PC-9 (cell line): ENCODE results near the gene CNTN1. TPM values are rescaled to one million over a fixed set of nuclear protein-coding genes. Genes with fewer than 3 reads are reported as not detected.

Experiments
- BruUV-seq: library from RNA; stranded (reverse); fragments of 400-500 nt; replicated peaks from 2 replicates; lab custom pipeline; 2021; lab: Mats Ljungman, UMichigan
- CTCF ChIA-PET: fragments of 300-600 bp; sonication (Branson Sonifier 250); formaldehyde crosslinking; loops from one replicate; lab custom pipeline; 2022; ENCODE audit warnings: antibody characterized with exemption; lab: Charles Lee
- POLR2A ChIA-PET: fragments of 300-600 bp; sonication (Branson Sonifier 250); formaldehyde crosslinking; loops from one replicate; lab custom pipeline; 2022; ENCODE audit warnings: antibody characterized with exemption; ENCODE audit not compliant: unreplicated experiment; lab: Charles Lee
- DNase-seq, 2 experiments: peaks; one replicate each; pipeline versions ENCODE4 v3.0.0 to v3.0.0-alpha.2; 2015 to 2022; ENCODE audit warnings: mixed read lengths in 1 of 2
- H2AFZ ChIP-seq: fragments of 200-600 bp; sonication (generic); 2 replicates; pipeline ENCODE4 v1.8.1; 2017; ENCODE audit warnings: antibody characterized with exemption
- H3F3A ChIP-seq: fragments of 200-600 bp; sonication (generic); 2 replicates; pipeline ENCODE4 v1.8.1; 2017; ENCODE audit warnings: antibody characterized with exemption, mild to moderate bottlenecking, low read depth; ENCODE audit not compliant: insufficient read depth
- H3K27ac ChIP-seq: fragments of 200-600 bp; sonication (generic); 2 replicates; pipeline ENCODE4 v1.6.1; 2016; ENCODE audit warnings: mixed run types
- H3K27me3 ChIP-seq: fragments of 200-600 bp; sonication (generic); 2 replicates; pipeline ENCODE4 v1.6.1; 2016; ENCODE audit warnings: low read depth, mixed run types; ENCODE audit not compliant: insufficient read depth
- H3K36me3 ChIP-seq: fragments of 200-600 bp; sonication (generic); 2 replicates; pipeline ENCODE4 v1.6.1; 2016; ENCODE audit warnings: low read depth, mixed run types
- H3K4me1 ChIP-seq: fragments of 200-600 bp; sonication (generic); replicated peaks from 2 replicates; pipeline ENCODE4 v1.6.1; 2016; ENCODE audit warnings: mixed run types; ENCODE audit not compliant: insufficient read depth
- H3K4me2 ChIP-seq: fragments of 200-600 bp; sonication (generic); 2 replicates; pipeline ENCODE4 v1.6.1; 2017; ENCODE audit warnings: mixed run types
- H3K4me3 ChIP-seq: fragments of 200-600 bp; sonication (generic); 2 replicates; pipeline ENCODE4 v1.6.1; 2016; ENCODE audit warnings: mixed run types
- H3K79me2 ChIP-seq: fragments of 200-600 bp; sonication (generic); 2 replicates; pipeline ENCODE4 v1.6.1; 2017; ENCODE audit warnings: low read depth, mixed run types
- H3K9me2 ChIP-seq: fragments of 200-600 bp; sonication (generic); 2 replicates; pipeline ENCODE4 v1.8.1; 2017; ENCODE audit warnings: mild to moderate bottlenecking; ENCODE audit not compliant: insufficient read depth
- H3K9me3 ChIP-seq: fragments of 200-600 bp; sonication (generic); 2 replicates; pipeline ENCODE4 v1.8.1; 2016; ENCODE audit warnings: low read depth; ENCODE audit not compliant: insufficient read depth
- H4K20me1 ChIP-seq: fragments of 200-600 bp; sonication (generic); 2 replicates; pipeline ENCODE4 v1.8.1; 2017; ENCODE audit not compliant: insufficient read depth
- EZH2 ChIP-seq: fragments of 200-600 bp; sonication (generic); IDR thresholded peaks from 2 replicates; pipeline ENCODE4 v1.8.0; 2017; ENCODE audit warnings: antibody characterized with exemption, low read depth
- intact Hi-C: fragments of 100-400 bp; cut with micrococcal nuclease; formaldehyde crosslinking; loops from one replicate; pipeline ENCODE4 v1.10.0; 2022; ENCODE audit not compliant: unreplicated experiment
- total RNA-seq: library from RNA; stranded (reverse); gene quantifications from 2 replicates; pipeline ENCODE4 v1.2.3, GENCODE V29; 2021
- TF ChIP-seq, protein P1 (sequence below): fragments of 200-600 bp; sonication (generic); conservative IDR thresholded peaks from 2 replicates; pipeline ENCODE4 v1.6.1; 2017; ENCODE audit warnings: mixed run types, antibody characterized with exemption, mild to moderate bottlenecking, moderate library complexity

The CNTN1 gene
- total RNA-seq, 1 experiment from 2014 or later: 0.37 TPM

DNA sequence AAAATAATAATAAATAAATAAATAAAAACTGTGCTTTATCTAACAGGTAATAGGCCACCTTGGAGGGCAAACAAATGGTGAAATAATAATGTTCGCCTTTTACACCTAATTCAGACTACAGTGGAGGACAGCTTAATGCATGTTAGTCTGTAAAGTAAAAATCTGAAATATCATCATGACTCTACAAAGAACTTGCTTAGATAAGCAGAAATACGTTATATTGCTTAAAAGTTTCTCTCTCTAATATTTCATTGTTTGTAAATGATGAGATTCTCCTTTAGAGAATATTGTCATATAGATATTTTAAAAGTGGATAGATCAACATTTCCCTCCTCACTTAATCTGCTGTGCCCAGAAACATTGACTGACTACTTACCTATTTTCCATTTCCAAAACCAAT, 397.2 kb downstream of the CNTN1 start:
- no peaks in the 10 kb centered on the region for H3F3A ChIP-seq
- POLR2A ChIA-PET: no interaction called here
- no peak for DNase-seq
- intact Hi-C loops: no loop called here
- no peaks in the 10 kb centered on the region for H3K36me3 ChIP-seq
- H3K27me3 ChIP-seq: no peaks in the 10 kb centered on the region
- H4K20me1 ChIP-seq: no peaks in the 10 kb centered on the region
- no peaks in the 10 kb centered on the region for H3K9me2 ChIP-seq
- H2AFZ ChIP-seq: no peak overlapping the region
- CTCF ChIA-PET: no interaction called here
- TF ChIP-seq EZH2: no peak
- TF ChIP-seq, protein P1, sequence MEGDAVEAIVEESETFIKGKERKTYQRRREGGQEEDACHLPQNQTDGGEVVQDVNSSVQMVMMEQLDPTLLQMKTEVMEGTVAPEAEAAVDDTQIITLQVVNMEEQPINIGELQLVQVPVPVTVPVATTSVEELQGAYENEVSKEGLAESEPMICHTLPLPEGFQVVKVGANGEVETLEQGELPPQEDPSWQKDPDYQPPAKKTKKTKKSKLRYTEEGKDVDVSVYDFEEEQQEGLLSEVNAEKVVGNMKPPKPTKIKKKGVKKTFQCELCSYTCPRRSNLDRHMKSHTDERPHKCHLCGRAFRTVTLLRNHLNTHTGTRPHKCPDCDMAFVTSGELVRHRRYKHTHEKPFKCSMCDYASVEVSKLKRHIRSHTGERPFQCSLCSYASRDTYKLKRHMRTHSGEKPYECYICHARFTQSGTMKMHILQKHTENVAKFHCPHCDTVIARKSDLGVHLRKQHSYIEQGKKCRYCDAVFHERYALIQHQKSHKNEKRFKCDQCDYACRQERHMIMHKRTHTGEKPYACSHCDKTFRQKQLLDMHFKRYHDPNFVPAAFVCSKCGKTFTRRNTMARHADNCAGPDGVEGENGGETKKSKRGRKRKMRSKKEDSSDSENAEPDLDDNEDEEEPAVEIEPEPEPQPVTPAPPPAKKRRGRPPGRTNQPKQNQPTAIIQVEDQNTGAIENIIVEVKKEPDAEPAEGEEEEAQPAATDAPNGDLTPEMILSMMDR: no peak
- H3K9me3 ChIP-seq: no peaks in the 10 kb centered on the region
- H3K79me2 ChIP-seq: no peaks in the 10 kb centered on the region
- H3K4me2 ChIP-seq: no peak overlapping the region
- no TSS peak for BruUV-seq
- H3K4me1 ChIP-seq: no peaks in the 10 kb centered on the region
- H3K4me3 ChIP-seq: no peak overlapping the region
- no peak overlapping the region for H3K27ac ChIP-seq

DNA sequence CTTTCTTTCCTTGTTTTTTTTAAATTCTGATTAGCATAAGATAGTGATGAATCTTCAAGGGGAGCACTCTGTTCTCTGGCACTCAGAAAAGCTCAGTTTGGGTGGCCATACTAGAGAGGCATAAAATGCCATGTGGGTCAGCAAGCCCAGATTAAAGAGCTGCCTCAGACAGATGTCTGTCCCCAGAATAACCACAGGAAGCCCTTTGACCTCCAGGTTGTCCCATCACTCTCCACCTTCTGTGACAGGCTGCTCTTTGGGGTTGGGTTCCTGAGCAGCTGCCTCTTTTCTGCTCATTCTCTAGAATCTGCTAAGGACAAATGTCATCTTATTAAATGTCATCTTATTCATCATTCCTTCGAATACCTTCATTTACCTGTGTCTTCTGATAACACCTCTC, 399.9 kb downstream of the CNTN1 start:
- no peak overlapping the region for H3K4me2 ChIP-seq
- H3K79me2 ChIP-seq: no peaks in the 10 kb centered on the region
- H3K9me3 ChIP-seq: no peaks in the 10 kb centered on the region
- no TSS peak for BruUV-seq
- DNase-seq: no peak
- no peak overlapping the region for H3K4me3 ChIP-seq
- H3K36me3 ChIP-seq: no peaks in the 10 kb centered on the region
- TF ChIP-seq EZH2: no peak
- TF ChIP-seq, protein P1: no peak
- H3K27me3 ChIP-seq: no peaks in the 10 kb centered on the region
- ChIA-PET POLR2A (no interaction called here), CTCF (no interaction called here)
- H2AFZ ChIP-seq: no peak overlapping the region
- no peak overlapping the region for H3K27ac ChIP-seq
- intact Hi-C loops: no loop called here
- H3K9me2 ChIP-seq: no peaks in the 10 kb centered on the region
- no peaks in the 10 kb centered on the region for H3F3A ChIP-seq
- no peaks in the 10 kb centered on the region for H3K4me1 ChIP-seq
- no peaks in the 10 kb centered on the region for H4K20me1 ChIP-seq

DNA sequence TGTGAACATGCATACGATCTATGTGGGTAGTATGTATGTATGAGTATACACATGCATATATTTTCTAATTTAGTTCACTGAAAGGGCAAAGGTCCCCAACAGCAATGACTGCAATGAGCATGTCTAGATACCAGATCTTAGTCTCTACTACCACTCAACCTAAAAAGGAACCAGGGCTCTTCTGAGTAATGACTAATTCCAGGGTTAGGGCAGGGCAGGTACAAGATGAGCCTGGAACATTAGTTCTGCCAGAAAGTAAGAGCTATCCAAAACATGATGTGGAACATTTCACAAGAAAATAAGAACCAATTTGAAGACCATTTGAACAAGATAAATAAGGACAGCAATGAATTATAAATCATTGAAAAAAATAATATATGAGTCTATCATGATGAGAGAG, 404.6 kb downstream of the CNTN1 start:
- Histone ChIP-seq H3K4me2 (no peak overlapping the region), H3K27me3 (no peaks in the 10 kb centered on the region), H3F3A (no peaks in the 10 kb centered on the region), H3K4me1 (no peaks in the 10 kb centered on the region), H3K79me2 (no peaks in the 10 kb centered on the region), H3K4me3 (no peak overlapping the region), H3K27ac (no peak overlapping the region), H3K9me2 (no peaks in the 10 kb centered on the region), H3K36me3 (no peaks in the 10 kb centered on the region), H3K9me3 (no peaks in the 10 kb centered on the region), H2AFZ (no peak overlapping the region), H4K20me1 (no peaks in the 10 kb centered on the region)
- ChIA-PET CTCF (no interaction called here), POLR2A (no interaction called here)
- TF ChIP-seq, protein P1: no peak
- no peak for TF ChIP-seq EZH2
- DNase-seq: no peak
- BruUV-seq: no TSS peak
- intact Hi-C loops: no loop called here
